Neural crest cell (in vitro differentiated cells): ENCODE data around the gene RRM1. TPM values are rescaled to one million over a fixed set of nuclear protein-coding genes. Genes with fewer than 3 reads are reported as not detected.

Experiments used
- DNase-seq: peaks from one replicate; pipeline ENCODE4 v3.0.0; 2021; ENCODE audit warnings: low read depth, mixed read lengths, low spot score
- H3K27ac Mint-ChIP-seq: one replicate; pipeline ENCODE4 v1.8.0; 2021; ENCODE audit warnings: mild to moderate bottlenecking, mixed read lengths; ENCODE audit not compliant: unreplicated experiment
- H3K27me3 Mint-ChIP-seq: 2 replicates; pipeline ENCODE4 v1.8.0; 2021; ENCODE audit warnings: low read depth, mild to moderate bottlenecking, mixed read lengths
- H3K36me3 Mint-ChIP-seq: 2 replicates; pipeline ENCODE4 v1.8.0; 2021; ENCODE audit warnings: low read depth, mild to moderate bottlenecking, mixed read lengths
- H3K4me1 Mint-ChIP-seq: 2 replicates; pipeline ENCODE4 v1.8.0; 2021; ENCODE audit warnings: mixed read lengths
- H3K4me3 Mint-ChIP-seq: one replicate; pipeline ENCODE4 v1.8.0; 2021; ENCODE audit warnings: mild to moderate bottlenecking, mixed read lengths
- H3K9me3 Mint-ChIP-seq: 2 replicates; pipeline ENCODE4 v1.8.0; 2021; ENCODE audit warnings: mixed read lengths
- total RNA-seq: library from RNA; stranded (reverse); gene quantifications from 2 replicates; pipeline ENCODE4 v1.2.1, GENCODE V29; 2021
- TF ChIP-seq, protein P1 (sequence below): fragments of 200-600 bp; sonication (generic); conservative IDR thresholded peaks from 2 replicates; pipeline ENCODE4 v1.5.0; 2021; ENCODE audit warnings: antibody characterized with exemption, mild to moderate bottlenecking

The RRM1 gene
- total RNA-seq, 1 donor from 2014 or later = 209 TPM

DNA sequence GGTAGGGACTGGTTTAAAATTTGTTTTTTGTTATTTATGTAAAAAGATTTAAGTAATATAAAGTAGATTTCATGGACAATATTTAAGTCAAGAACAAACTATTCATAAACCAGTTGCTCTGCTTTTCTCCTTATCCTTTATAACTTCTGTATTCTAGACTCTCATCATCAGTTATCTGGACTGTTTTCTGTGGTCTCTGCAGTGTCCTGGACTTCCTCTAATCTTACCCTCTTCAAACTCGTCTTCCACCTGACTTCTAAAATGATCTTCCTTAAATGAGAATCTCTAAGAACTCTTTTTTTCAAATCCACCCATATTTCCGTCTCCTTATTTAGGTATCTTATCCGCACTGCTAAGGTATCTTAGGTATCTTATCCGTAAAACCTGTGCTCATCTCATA is 8.1 kb downstream of the RRM1 start:
- Mint-ChIP-seq H3K4me3 (no peak overlapping the region), H3K27ac (no peak overlapping the region), H3K27me3 (no peaks in the 10 kb centered on the region), H3K9me3 (no peaks in the 10 kb centered on the region), H3K36me3 (peaks cover 7% of the 10 kb centered on the region), H3K4me1 (peaks cover 33% of the 10 kb centered on the region)
- TF ChIP-seq, protein P1, sequence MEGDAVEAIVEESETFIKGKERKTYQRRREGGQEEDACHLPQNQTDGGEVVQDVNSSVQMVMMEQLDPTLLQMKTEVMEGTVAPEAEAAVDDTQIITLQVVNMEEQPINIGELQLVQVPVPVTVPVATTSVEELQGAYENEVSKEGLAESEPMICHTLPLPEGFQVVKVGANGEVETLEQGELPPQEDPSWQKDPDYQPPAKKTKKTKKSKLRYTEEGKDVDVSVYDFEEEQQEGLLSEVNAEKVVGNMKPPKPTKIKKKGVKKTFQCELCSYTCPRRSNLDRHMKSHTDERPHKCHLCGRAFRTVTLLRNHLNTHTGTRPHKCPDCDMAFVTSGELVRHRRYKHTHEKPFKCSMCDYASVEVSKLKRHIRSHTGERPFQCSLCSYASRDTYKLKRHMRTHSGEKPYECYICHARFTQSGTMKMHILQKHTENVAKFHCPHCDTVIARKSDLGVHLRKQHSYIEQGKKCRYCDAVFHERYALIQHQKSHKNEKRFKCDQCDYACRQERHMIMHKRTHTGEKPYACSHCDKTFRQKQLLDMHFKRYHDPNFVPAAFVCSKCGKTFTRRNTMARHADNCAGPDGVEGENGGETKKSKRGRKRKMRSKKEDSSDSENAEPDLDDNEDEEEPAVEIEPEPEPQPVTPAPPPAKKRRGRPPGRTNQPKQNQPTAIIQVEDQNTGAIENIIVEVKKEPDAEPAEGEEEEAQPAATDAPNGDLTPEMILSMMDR = no peak
- DNase-seq = no peak

GRCh38 chr11:4103269-4103668 is 8.7 kb downstream of the RRM1 start:
- TF ChIP-seq, protein P1 = no peak
- no peak for DNase-seq
- Mint-ChIP-seq H3K27ac (no peak overlapping the region), H3K4me1 (peaks cover 32% of the 10 kb centered on the region), H3K4me3 (no peak overlapping the region), H3K36me3 (peaks cover 10% of the 10 kb centered on the region), H3K27me3 (no peaks in the 10 kb centered on the region), H3K9me3 (no peaks in the 10 kb centered on the region)

- Mint-ChIP-seq H3K9me3 (no peaks in the 10 kb centered on the region), H3K27me3 (no peaks in the 10 kb centered on the region), H3K4me3 (no peak overlapping the region), H3K27ac (no peak overlapping the region), H3K4me1 (peaks cover 11% of the 10 kb centered on the region), H3K36me3 (peaks cover 14% of the 10 kb centered on the region)
- TF ChIP-seq, protein P1 = no peak
- no peak for DNase-seq
Observed at GRCh38 chr11:4105916-4106315, 11.3 kb downstream of the RRM1 start.

DNA sequence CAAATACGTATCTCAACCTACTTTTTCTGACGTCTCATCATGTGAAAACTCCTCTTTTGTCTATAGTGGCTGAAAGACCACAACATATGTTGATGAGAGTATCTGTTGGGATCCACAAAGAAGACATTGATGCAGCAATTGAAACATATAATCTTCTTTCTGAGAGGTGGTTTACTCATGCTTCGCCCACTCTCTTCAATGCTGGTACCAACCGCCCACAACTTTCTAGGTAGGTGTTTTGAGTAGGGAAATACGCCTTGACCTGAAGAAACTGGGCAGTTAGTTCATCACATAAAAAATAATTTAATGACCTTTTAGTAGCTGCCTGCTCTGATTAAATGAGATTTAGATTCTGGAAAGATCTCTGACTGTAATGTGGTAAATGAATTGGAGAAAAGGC is 17.2 kb downstream of the RRM1 start:
- H3K27ac Mint-ChIP-seq = no peak overlapping the region
- peaks cover 20% of the 10 kb centered on the region for H3K36me3 Mint-ChIP-seq
- TF ChIP-seq, protein P1 = no peak
- no peaks in the 10 kb centered on the region for H3K27me3 Mint-ChIP-seq
- H3K9me3 Mint-ChIP-seq = no peaks in the 10 kb centered on the region
- H3K4me3 Mint-ChIP-seq = no peak overlapping the region
- peaks cover 3% of the 10 kb centered on the region for H3K4me1 Mint-ChIP-seq
- DNase-seq = no peak

- Mint-ChIP-seq H3K27ac (no peak overlapping the region), H3K27me3 (no peaks in the 10 kb centered on the region), H3K36me3 (peaks cover 19% of the 10 kb centered on the region), H3K4me3 (no peak overlapping the region), H3K4me1 (no peaks in the 10 kb centered on the region), H3K9me3 (no peaks in the 10 kb centered on the region)
- DNase-seq = no peak
- TF ChIP-seq, protein P1 = no peak
Observed at GRCh38 chr11:4115128-4115527, 20.5 kb downstream of the RRM1 start.

GRCh38 chr11:4118107-4118506 is 23.5 kb downstream of the RRM1 start:
- Mint-ChIP-seq H3K36me3 (peaks cover 23% of the 10 kb centered on the region), H3K9me3 (no peaks in the 10 kb centered on the region), H3K27me3 (no peaks in the 10 kb centered on the region), H3K4me1 (no peaks in the 10 kb centered on the region), H3K4me3 (no peak overlapping the region), H3K27ac (no peak overlapping the region)
- TF ChIP-seq, protein P1 = no peak
- no peak for DNase-seq
